MM.1S (cell line): ENCODE results near the gene GAL3ST1.
"Not testable (repeated sequence)": the region's sequence is repeated elsewhere in the genome, so short reads cannot be mapped to it uniquely, and the experiment has no call there.

Experiments used
- DNase-seq: peaks from one replicate; pipeline ENCODE4 v3.0.0-alpha.2; 2015
- H2AFZ ChIP-seq: fragments of 300-600 bp; sonication (generic); 2 replicates; pipeline ENCODE4 v1.6.0; 2016; ENCODE audit warnings: antibody characterized with exemption, low read length
- H3F3A ChIP-seq: fragments of 300-600 bp; sonication (generic); 2 replicates; pipeline ENCODE4 v1.6.1; 2016; ENCODE audit warnings: mild to moderate bottlenecking, antibody characterized with exemption, low read length, moderate library complexity, mixed read lengths; ENCODE audit not compliant: insufficient read depth
- H3K27ac ChIP-seq: fragments of 300-600 bp; sonication (generic); 2 replicates; pipeline ENCODE4 v1.5.1; 2016; ENCODE audit warnings: mild to moderate bottlenecking, low read length
- H3K27me3 ChIP-seq: fragments of 300-600 bp; sonication (generic); replicated peaks from 2 replicates; pipeline ENCODE4 v1.6.0; 2016; ENCODE audit warnings: low read length; ENCODE audit not compliant: insufficient read depth
- H3K36me3 ChIP-seq: fragments of 300-600 bp; sonication (generic); replicated peaks from 2 replicates; pipeline ENCODE4 v1.6.1; 2016; ENCODE audit warnings: mild to moderate bottlenecking, low read length, mixed read lengths; ENCODE audit not compliant: insufficient read depth
- H3K4me1 ChIP-seq: fragments of 300-600 bp; sonication (generic); 2 replicates; pipeline ENCODE4 v1.6.1; 2016; ENCODE audit warnings: low read length, mixed read lengths
- H3K4me2 ChIP-seq: fragments of 300-600 bp; sonication (generic); 2 replicates; pipeline ENCODE4 v1.6.0; 2016; ENCODE audit warnings: low read depth, low read length
- H3K4me3 ChIP-seq: fragments of 300-600 bp; sonication (generic); 2 replicates; pipeline ENCODE4 v1.5.1; 2016; ENCODE audit warnings: low read length, mixed read lengths
- H3K79me2 ChIP-seq: fragments of 300-600 bp; sonication (generic); 2 replicates; pipeline ENCODE4 v1.6.1; 2016; ENCODE audit warnings: mixed run types, low read length, mixed read lengths
- H3K9ac ChIP-seq: fragments of 300-600 bp; sonication (generic); 2 replicates; pipeline ENCODE4 v1.6.1; 2016; ENCODE audit warnings: low read length, mixed read lengths
- H3K9me2 ChIP-seq: fragments of 300-600 bp; sonication (generic); replicated peaks from 2 replicates; pipeline ENCODE4 v1.6.1; 2016; ENCODE audit warnings: mild to moderate bottlenecking, low read length, mixed read lengths; ENCODE audit not compliant: insufficient read depth
- H3K9me3 ChIP-seq: fragments of 300-600 bp; sonication (generic); replicated peaks from 2 replicates; pipeline ENCODE4 v1.6.1; 2016; ENCODE audit warnings: mild to moderate bottlenecking, low read length, mixed read lengths; ENCODE audit not compliant: insufficient read depth
- H4K20me1 ChIP-seq: fragments of 300-600 bp; sonication (generic); 2 replicates; pipeline ENCODE4 v1.6.1; 2016; ENCODE audit warnings: mild to moderate bottlenecking, low read length, moderate library complexity, mixed read lengths; ENCODE audit not compliant: insufficient read depth
- EZH2 ChIP-seq: fragments of 300-600 bp; sonication (generic); optimal IDR thresholded peaks from 2 replicates; pipeline ENCODE3; 2017; ENCODE audit warnings: low read depth, mild to moderate bottlenecking, antibody characterized with exemption, low read length, mixed read lengths
- EZH2phosphoT487 ChIP-seq: fragments of 300-600 bp; sonication (generic); IDR thresholded peaks from 2 replicates; pipeline ENCODE4 v1.6.1; 2018; ENCODE audit warnings: antibody characterized with exemption, low read length
- TF ChIP-seq, protein P1 (sequence below): fragments of 300-600 bp; sonication (generic); IDR thresholded peaks from 2 replicates; pipeline ENCODE4 v1.5.1; 2016; ENCODE audit warnings: antibody characterized with exemption, low read length, mixed read lengths

Gene GAL3ST1

DNA sequence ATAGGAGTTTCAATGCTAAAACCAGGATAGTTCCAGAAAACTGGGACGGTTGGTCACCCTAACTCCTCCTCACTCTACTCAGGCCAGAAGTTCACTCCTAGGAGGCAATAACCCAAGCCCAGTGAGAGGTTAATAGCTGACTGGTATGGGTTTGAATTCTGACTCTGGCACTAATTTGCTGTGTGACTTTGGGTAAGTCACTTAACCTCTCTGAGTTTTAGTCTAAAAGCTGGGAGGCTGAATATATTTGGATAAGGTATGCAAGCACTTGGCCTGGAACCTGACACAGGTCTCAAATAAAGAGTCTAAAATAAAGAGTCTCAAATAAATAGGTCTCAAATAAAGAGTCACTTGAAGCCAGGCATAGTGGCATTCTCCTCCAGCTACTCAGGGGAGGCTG is 21.7 kb downstream of the GAL3ST1 start:
- no peak for DNase-seq
- Histone ChIP-seq H3K9ac (no peak overlapping the region), H3F3A (no peaks in the 10 kb centered on the region), H3K4me3 (no peak overlapping the region), H3K4me2 (no peak overlapping the region), H4K20me1 (no peaks in the 10 kb centered on the region), H2AFZ (no peak overlapping the region), H3K79me2 (no peaks in the 10 kb centered on the region), H3K9me2 (no peaks in the 10 kb centered on the region), H3K9me3 (no peaks in the 10 kb centered on the region), H3K36me3 (no peaks in the 10 kb centered on the region), H3K27ac (no peak overlapping the region), H3K27me3 (peaks cover 19% of the 10 kb centered on the region; the same call in 1 of the 2 replicates), H3K4me1 (no peaks in the 10 kb centered on the region)
- TF ChIP-seq EZH2phosphoT487 (no peak), EZH2 (no peak)
- TF ChIP-seq, protein P1, sequence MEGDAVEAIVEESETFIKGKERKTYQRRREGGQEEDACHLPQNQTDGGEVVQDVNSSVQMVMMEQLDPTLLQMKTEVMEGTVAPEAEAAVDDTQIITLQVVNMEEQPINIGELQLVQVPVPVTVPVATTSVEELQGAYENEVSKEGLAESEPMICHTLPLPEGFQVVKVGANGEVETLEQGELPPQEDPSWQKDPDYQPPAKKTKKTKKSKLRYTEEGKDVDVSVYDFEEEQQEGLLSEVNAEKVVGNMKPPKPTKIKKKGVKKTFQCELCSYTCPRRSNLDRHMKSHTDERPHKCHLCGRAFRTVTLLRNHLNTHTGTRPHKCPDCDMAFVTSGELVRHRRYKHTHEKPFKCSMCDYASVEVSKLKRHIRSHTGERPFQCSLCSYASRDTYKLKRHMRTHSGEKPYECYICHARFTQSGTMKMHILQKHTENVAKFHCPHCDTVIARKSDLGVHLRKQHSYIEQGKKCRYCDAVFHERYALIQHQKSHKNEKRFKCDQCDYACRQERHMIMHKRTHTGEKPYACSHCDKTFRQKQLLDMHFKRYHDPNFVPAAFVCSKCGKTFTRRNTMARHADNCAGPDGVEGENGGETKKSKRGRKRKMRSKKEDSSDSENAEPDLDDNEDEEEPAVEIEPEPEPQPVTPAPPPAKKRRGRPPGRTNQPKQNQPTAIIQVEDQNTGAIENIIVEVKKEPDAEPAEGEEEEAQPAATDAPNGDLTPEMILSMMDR: no peak

DNA sequence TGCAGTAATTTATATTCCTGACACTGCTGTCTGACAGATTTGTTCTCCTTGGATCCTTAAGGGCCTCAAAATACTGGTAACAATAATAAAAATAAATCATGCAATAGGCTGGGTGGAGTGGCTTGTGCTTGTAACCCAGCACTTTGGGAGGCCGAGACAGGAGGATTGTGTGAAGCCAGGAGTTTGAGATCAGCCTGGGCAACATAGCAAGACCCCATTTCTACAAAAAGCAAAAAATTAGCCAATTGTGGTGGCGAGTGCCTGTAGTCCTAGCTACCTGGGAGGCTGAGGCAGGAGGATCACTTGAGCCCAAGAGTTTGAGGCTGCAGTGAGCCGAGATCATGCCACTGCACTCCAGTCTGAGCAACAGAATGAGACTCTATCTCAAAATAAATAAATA is 22.7 kb downstream of the GAL3ST1 start:
- not testable (repeated sequence) for H2AFZ ChIP-seq, H4K20me1 ChIP-seq, H3K9me3 ChIP-seq, H3K9me2 ChIP-seq, H3K79me2 ChIP-seq, H3K27ac ChIP-seq, H3K4me3 ChIP-seq, H3K36me3 ChIP-seq, DNase-seq, H3F3A ChIP-seq, H3K4me2 ChIP-seq, H3K4me1 ChIP-seq, H3K9ac ChIP-seq
- peaks cover 26% of the 10 kb centered on the region; the same call in 1 of the 2 replicates for H3K27me3 ChIP-seq

DNA sequence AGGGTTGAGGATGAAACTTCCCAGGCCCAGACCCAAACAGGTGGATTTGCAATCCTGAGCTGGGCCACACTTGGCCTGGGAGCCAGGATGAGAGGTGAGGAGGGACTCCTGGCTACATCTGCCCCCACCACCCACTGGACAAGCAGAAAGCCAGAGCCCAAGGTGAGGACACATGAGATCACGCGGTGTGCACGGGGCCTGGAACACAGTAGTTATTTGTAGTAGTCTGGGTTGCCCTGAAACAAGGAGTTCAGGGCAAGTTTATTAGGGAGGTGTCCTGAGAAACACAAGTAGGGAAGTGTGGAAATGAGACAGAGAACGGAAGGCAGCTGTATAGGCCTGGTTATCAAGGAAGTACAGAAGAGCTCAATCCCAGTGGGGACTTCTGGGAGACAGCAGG is 27.3 kb downstream of the GAL3ST1 start:
- H3K27ac ChIP-seq: no peak overlapping the region
- H3K4me3 ChIP-seq: no peak overlapping the region
- H3K27me3 ChIP-seq: peaks cover 56% of the 10 kb centered on the region
- no peaks in the 10 kb centered on the region for H3K36me3 ChIP-seq
- no peaks in the 10 kb centered on the region for H3F3A ChIP-seq
- no peak overlapping the region for H3K9ac ChIP-seq
- H3K4me1 ChIP-seq: no peaks in the 10 kb centered on the region
- H4K20me1 ChIP-seq: no peaks in the 10 kb centered on the region
- H3K79me2 ChIP-seq: no peaks in the 10 kb centered on the region
- no peak overlapping the region for H2AFZ ChIP-seq
- DNase-seq: no peak
- TF ChIP-seq, protein P1: no peak
- TF ChIP-seq EZH2phosphoT487: no peak
- no peak for TF ChIP-seq EZH2
- no peak overlapping the region for H3K4me2 ChIP-seq
- no peaks in the 10 kb centered on the region for H3K9me2 ChIP-seq
- no peaks in the 10 kb centered on the region for H3K9me3 ChIP-seq

DNA sequence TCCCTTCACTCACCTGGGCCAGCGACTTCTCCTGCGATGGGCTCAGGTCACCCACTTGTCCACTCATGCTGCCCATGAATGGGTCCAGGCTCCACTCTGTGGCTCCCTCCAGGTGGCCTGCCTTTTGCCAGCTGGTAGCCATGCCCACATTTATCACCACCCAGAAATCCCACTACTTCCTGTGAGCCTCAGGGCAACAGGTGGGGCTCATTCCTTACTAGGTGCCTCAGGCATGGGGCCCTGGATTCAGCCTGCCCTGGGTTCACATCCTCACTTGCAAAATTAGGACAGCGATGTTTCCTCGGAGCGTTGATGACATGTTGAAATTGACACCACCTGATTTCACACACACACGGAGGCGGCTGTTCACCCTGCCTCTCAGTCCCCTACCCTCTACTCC is 27.8 kb downstream of the GAL3ST1 start, which contains the start of gene SEC14L6:
Gene SEC14L6, minus strand, starts transcription at position 126 of the 400 bp plus-strand sequence. Its CDS starts 59 bp downstream, at position 67.
- DNase-seq: no peak
- Histone ChIP-seq H3K9me2 (no peaks in the 10 kb centered on the region), H4K20me1 (no peaks in the 10 kb centered on the region), H3F3A (no peaks in the 10 kb centered on the region), H2AFZ (no peak within 1 kb of the TSS), H3K36me3 (no peaks in the 10 kb centered on the region), H3K27ac (no peak within 1 kb of the TSS), H3K4me3 (no peak within 1 kb of the TSS), H3K9me3 (no peaks in the 10 kb centered on the region), H3K27me3 (peaks cover 62% of the 10 kb centered on the region), H3K4me1 (no peaks in the 10 kb centered on the region), H3K79me2 (no peaks in the 10 kb centered on the region), H3K4me2 (no peak within 1 kb of the TSS), H3K9ac (no peak within 1 kb of the TSS)
- TF ChIP-seq, protein P1: no peak
- TF ChIP-seq EZH2phosphoT487 (no peak), EZH2 (no peak)
